ENCODE data around the gene SPINK9.

Gene SPINK9

GRCh38 chr5:148335259-148335658, at the start of gene SPINK9:
SPINK9 (plus strand) TSS chr5:148335559; CDS start chr5:148335614, 55 bp downstream.
- no peak for DNase-seq

GRCh38 chr5:148290271-148291195, 44.8 kb upstream of the SPINK9 start:
- no peak for DNase-seq

- no peak for DNase-seq
Observed at GRCh38 chr5:148297731-148298130, 37.6 kb upstream of the SPINK9 start.

- DNase-seq = no peak
Observed at GRCh38 chr5:148306446-148306845, 28.9 kb upstream of the SPINK9 start.

- no peak for DNase-seq
Observed at GRCh38 chr5:148309019-148309418, 26.3 kb upstream of the SPINK9 start.

GRCh38 chr5:148309746-148310145, 25.6 kb upstream of the SPINK9 start:
- DNase-seq = no peak

GRCh38 chr5:148311484-148311883, 23.9 kb upstream of the SPINK9 start:
- no peak for DNase-seq

- no peak for DNase-seq
Observed at GRCh38 chr5:148312153-148312552, 23.2 kb upstream of the SPINK9 start, which contains the start of gene SPINK7. SPINK7 (plus strand) TSS chr5:148312423; CDS start chr5:148312484, 61 bp downstream.

- DNase-seq = no peak
Observed at GRCh38 chr5:148314187-148314586, 21.2 kb upstream of the SPINK9 start.

- DNase-seq = no peak
Observed at GRCh38 chr5:148314731-148315130, 20.6 kb upstream of the SPINK9 start.

- peak; percentile 33 to 47 for DNase-seq
Observed at GRCh38 chr5:148320011-148320963, 15.1 kb upstream of the SPINK9 start.

- no peak for DNase-seq
Observed at GRCh38 chr5:148333262-148333849, 2.0 kb upstream of the SPINK9 start.

GRCh38 chr5:148336704-148337435, 1.5 kb downstream of the SPINK9 start:
- no peak for DNase-seq

- no peak for DNase-seq
Observed at GRCh38 chr5:148342371-148343045, 7.1 kb downstream of the SPINK9 start.

GRCh38 chr5:148343046-148343407, 7.7 kb downstream of the SPINK9 start:
- DNase-seq = no peak

GRCh38 chr5:148343603-148344487, 8.5 kb downstream of the SPINK9 start:
- no peak for DNase-seq

GRCh38 chr5:148347706-148348105, 12.3 kb downstream of the SPINK9 start:
- DNase-seq = no peak

GRCh38 chr5:148352696-148353095, 17.3 kb downstream of the SPINK9 start:
- DNase-seq = no peak

- DNase-seq = no peak
Observed at GRCh38 chr5:148353634-148354033, 18.3 kb downstream of the SPINK9 start.

- no peak for DNase-seq
Observed at GRCh38 chr5:148364343-148364742, 29.0 kb downstream of the SPINK9 start.

- no peak for DNase-seq
Observed at GRCh38 chr5:148368299-148368698, 32.9 kb downstream of the SPINK9 start.

Measured in activated T-cell treated with anti-CD3 and anti-CD28 coated beads, Interleukin-2, amount 50 U/mL, for 48 hours (primary cell).